Kidney (tissue), 14 donors: ENCODE results near the gene CTU1. TPM values are rescaled to one million over a fixed set of nuclear protein-coding genes. Genes with fewer than 3 reads are reported as not detected.

Experiments used
- DNase-seq, 5 donors: peaks; one replicate each; pipeline ENCODE4 v3.0.0-alpha.2; 2013 to 2020
- FAIRE-seq: peaks from 2 replicates; lab custom pipeline; 2012; peaks lifted over from hg19 to GRCh38; lab: Jason Lieb, UNC
- H3K27ac ChIP-seq, 2 donors: one replicate each; pipeline ENCODE4 v1.7.0; 2013; ENCODE audit warnings: low read depth in 2 of 2, low read length in 2 of 2, inconsistent platforms in 1 of 2
- H3K27me3 ChIP-seq: one replicate; pipeline ENCODE4 v1.7.1; 2013; ENCODE audit warnings: low read length, inconsistent platforms; ENCODE audit not compliant: control insufficient read depth, insufficient read depth
- H3K36me3 ChIP-seq, 3 donors: one replicate each; pipeline versions ENCODE4 v1.7.0 to v1.7.1; 2013; ENCODE audit warnings: low read length in 3 of 3, control low read depth in 1 of 3, inconsistent platforms in 1 of 3; ENCODE audit not compliant: insufficient read depth in 3 of 3, control insufficient read depth in 2 of 3
- H3K4me1 ChIP-seq, 3 donors: one replicate each; pipeline versions ENCODE4 v1.7.0 to v1.7.1; 2013; ENCODE audit warnings: low read length in 3 of 3, inconsistent platforms in 1 of 3, low read depth in 1 of 3; ENCODE audit not compliant: control insufficient read depth in 2 of 3, insufficient read depth in 2 of 3
- H3K4me3 ChIP-seq, 3 donors: one replicate each; pipeline versions ENCODE4 v1.7.0 to v1.8.1; 2013; ENCODE audit warnings: low read length in 3 of 3, control low read depth in 1 of 3, inconsistent platforms in 1 of 3
- H3K9ac ChIP-seq, 3 donors: one replicate each; pipeline versions ENCODE4 v1.7.0 to v1.7.1; 2013; ENCODE audit warnings: low read length in 3 of 3, control low read depth in 1 of 3, inconsistent platforms in 1 of 3
- H3K9me3 ChIP-seq, 3 donors: one replicate each; pipeline versions ENCODE4 v1.7.0 to v1.7.1; 2013; ENCODE audit warnings: low read length in 3 of 3, control low read depth in 1 of 3, inconsistent platforms in 1 of 3; ENCODE audit not compliant: control insufficient read depth in 2 of 3, insufficient read depth in 1 of 3
- CTCF ChIP-seq: IDR thresholded peaks from 3 replicates; pipeline ENCODE4 v1.5.1; 2012; ENCODE audit warnings: mild to moderate bottlenecking, moderate library complexity, borderline replicate concordance; ENCODE audit not compliant: insufficient read depth; ENCODE audit errors: extremely low read depth
- intact Hi-C: fragments of 100-400 bp; cut with DNase I; formaldehyde crosslinking; loops from one replicate; pipeline ENCODE4 v1.11.1; 2022
- polyA plus RNA-seq: library from polyadenylated mRNA; stranded (reverse); fragments of 350-450 nt; fragmentation: Illumina TruSeq; extraction: RNeasy Lipid Tissue Mini Kit (QIAGEN cat#74804); gene quantifications from one replicate; pipeline ENCODE4 v1.2.3, GENCODE V29; 2014; ENCODE audit warnings: low read depth, low replicate concordance; ENCODE audit not compliant: insufficient read depth
- total RNA-seq: library from RNA; stranded (reverse); fragmentation: NEBNext Ultra II Directional; extraction: Animal tissue kit (Norgen Biotek cat#: 25700); gene quantifications from one replicate; pipeline ENCODE4 v1.2.1, GENCODE V29; 2021
- donor health status: control.
- donor health status: control.
- donor health status: control.
- donor health status: control.
- donor health status: control.
- donor health status: DM: yes; HTN: yes; CAD: no.
- donor health status: Normal renal cell carcinoma (clear cell type).

The CTU1 gene
- total and polyA plus RNA-seq, 2 donors from 2014 or later, result 5.2 to 8.4 TPM

DNA sequence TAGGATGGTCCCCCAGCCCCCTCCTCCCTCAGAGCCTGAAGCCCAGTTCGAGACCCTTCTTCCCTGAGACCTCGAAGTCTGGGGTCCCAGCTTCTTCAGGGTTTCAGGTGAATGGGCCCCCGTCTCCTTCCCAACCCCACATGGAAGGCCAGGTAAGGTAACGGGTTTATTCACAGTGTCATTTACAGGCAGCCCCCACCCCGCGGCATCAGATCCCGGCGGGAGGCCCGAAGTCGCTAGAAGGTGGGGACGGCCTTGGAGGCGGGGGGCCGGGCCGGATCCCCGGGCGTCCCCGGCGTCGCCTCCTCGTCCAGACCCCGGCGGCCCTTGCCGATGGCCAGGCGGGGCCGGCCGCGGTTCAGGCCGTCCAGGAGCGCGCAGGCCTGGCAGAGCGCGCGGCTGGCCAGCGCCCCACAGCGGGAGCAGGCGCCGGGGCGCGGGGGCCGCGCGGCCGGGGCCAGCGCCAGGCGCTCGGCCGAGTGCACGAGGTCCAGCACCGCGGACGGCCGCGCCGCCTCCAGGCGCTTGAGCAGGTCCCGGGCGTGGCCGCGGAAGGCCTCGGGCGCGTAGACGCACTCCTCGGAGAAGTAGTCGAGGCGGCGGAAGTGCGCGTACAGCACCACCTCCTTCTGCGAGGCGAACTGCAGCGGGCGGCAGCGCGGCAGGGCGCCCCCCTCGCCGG is 9.7 kb downstream of the CTU1 start:
- H3K9me3 ChIP-seq, result no peaks in the 10 kb centered on the region
- DNase-seq, result peak; percentile 69 to 88 (median 77)
- H3K36me3 ChIP-seq, result peaks cover 0 to 10% (median 5%) of the 10 kb centered on the region in 3 donors
- intact Hi-C loops, result no loop called here
- H3K27ac ChIP-seq, result no peak overlapping the region
- no peak overlapping the region for H3K4me3 ChIP-seq
- no peaks in the 10 kb centered on the region for H3K4me1 ChIP-seq
- no peaks in the 10 kb centered on the region for H3K27me3 ChIP-seq
- H3K9ac ChIP-seq, result no peak overlapping the region
- no peak for FAIRE-seq
- no peak for TF ChIP-seq CTCF

GRCh38 chr19:51097796-51098195 is 10.4 kb downstream of the CTU1 start:
- H3K9me3 ChIP-seq, result no peaks in the 10 kb centered on the region
- no peaks in the 10 kb centered on the region for H3K27me3 ChIP-seq
- no peak overlapping the region for H3K4me3 ChIP-seq
- H3K9ac ChIP-seq, result no peak overlapping the region
- no peak for TF ChIP-seq CTCF
- intact Hi-C loops, result no loop called here
- no peak for FAIRE-seq
- no peaks in the 10 kb centered on the region for H3K4me1 ChIP-seq
- peak in 2 of 5 donors; percentile 60 to 68 for DNase-seq
- H3K36me3 ChIP-seq, result peaks cover 0 to 6% (median 5%) of the 10 kb centered on the region in 3 donors
- no peak overlapping the region for H3K27ac ChIP-seq

DNA sequence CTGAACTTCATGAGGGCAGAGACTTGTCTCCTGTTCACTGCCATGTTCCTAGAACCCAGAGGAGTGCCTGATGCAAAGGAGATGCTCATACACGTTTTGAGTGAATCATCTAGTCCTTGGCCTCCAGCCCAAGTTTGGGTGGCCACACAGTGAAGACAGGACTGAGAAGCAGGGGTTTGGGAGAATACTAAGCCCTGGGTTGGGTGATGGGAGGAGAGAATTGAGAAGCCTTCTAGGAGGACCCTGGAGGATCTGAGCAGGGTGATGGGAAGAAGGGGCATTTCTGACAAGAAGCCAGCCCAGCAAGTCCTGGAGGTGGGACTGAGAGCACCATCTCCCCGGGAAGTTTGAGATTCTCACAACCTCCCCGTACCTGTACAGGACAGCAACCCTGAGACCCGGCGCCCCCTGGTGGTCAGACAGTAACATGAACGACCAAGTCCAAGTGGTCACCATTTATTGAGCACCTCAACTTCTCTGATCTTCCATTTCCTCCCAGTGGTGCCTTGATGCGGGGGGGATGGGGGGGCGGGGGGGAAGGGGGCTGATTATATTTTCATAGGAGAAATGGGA is 11.0 kb downstream of the CTU1 start:
- Histone ChIP-seq H3K4me1 (no peaks in the 10 kb centered on the region), H3K9me3 (no peaks in the 10 kb centered on the region), H3K27me3 (no peaks in the 10 kb centered on the region), H3K9ac (no peak overlapping the region), H3K27ac (no peak overlapping the region), H3K4me3 (no peak overlapping the region), H3K36me3 (peaks cover 0 to 1% (median under 1%) of the 10 kb centered on the region in 3 donors)
- FAIRE-seq (no peak), DNase-seq (peak; percentile 44 to 84 (median 73))
- TF ChIP-seq CTCF, result peak; percentile 60
- intact Hi-C loops, result no loop called here
